Stimulated activated CD8-positive, alpha-beta memory T cell treated with anti-CD3 and anti-CD28 coated beads, Interleukin-12 subunit alpha, Interleukin-12 subunit beta, amount 100 ng/mL, for 24 hours (primary cell): Measurements from ENCODE around the gene WNT6.

ENCODE experiments used
- DNase-seq: peaks from one replicate; pipeline ENCODE4 v3.0.0-alpha.2; 2020; ENCODE audit errors: extremely low read depth

Gene WNT6

DNA sequence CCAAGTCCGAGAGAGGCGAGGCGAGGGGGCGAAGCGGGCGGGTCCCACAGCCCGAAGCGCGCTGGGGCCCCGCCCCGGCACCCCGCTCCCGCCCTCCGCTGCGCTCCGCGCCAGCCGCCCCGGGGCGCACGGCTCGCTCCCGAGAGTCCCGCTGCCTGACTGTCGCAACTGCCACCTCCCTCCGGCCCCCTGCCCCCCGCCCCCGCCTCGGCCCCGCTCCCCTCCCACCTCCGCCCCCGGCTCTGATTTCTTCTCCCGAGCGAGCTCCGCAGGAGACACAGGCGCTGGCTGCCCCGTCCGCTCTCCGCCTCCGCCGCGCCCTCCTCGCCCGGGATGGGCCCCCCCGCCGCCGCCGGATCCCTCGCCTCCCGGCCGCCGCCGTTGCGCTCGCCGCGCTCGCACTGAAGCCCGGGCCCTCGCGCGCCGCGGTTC is at the start of gene WNT6:
TSS of gene WNT6 (plus strand) at position 250 of the 432 bp plus-strand sequence. CDS start 233 bp downstream, outside the sequence.
- DNase-seq = no peak

GRCh38 chr2:218810256-218810655 is 49.3 kb upstream of the WNT6 start:
- DNase-seq = no peak

DNA sequence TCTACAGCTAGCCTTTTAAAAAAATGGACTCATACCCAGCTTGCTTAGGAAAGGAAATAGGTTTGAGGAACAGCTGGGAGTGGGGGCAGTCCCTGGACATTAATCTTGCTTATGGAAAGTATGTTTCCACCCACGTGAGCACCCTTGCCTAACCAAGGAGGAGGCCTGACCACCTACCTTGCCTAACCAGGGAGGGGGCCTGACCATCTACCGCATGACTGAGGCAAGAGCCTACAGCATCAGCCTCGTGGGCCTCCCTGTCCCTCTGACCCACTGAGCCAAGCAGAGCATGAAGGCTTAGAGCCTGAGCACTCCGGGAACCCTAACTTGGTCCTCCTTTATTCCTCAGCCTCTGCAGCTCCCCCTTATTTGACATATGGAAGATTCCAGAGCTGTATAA is 48.2 kb upstream of the WNT6 start:
- no peak for DNase-seq

GRCh38 chr2:218812096-218812815 is 47.3 kb upstream of the WNT6 start:
- DNase-seq = no peak

DNA sequence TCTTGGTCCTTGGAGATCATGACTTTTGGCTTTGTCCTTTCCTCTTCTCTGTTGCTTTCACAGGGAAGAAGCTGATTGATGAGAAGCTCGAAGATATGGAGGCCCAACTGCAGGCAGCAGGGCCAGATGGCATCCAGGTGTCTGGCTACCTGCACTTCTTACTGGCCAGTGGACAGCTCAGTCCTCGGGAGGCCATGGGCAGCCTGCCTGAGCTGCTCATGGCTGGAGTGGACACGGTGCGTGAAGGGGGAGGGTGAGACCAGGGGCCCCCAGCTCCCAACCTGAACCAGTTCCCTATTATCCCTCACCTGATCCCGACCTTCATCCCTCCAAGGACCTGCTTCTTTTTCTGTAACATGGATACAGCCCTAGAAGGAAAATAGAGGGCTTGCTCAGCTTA is 46.7 kb upstream of the WNT6 start:
- DNase-seq = no peak

- no peak for DNase-seq
Measured at GRCh38 chr2:218813771-218814460, 45.7 kb upstream of the WNT6 start.

- DNase-seq = no peak
Measured at GRCh38 chr2:218814540-218815243, 44.9 kb upstream of the WNT6 start.

GRCh38 chr2:218815244-218815637 is 44.4 kb upstream of the WNT6 start:
- no peak for DNase-seq

GRCh38 chr2:218815649-218816048 is 44.0 kb upstream of the WNT6 start:
- no peak for DNase-seq

DNA sequence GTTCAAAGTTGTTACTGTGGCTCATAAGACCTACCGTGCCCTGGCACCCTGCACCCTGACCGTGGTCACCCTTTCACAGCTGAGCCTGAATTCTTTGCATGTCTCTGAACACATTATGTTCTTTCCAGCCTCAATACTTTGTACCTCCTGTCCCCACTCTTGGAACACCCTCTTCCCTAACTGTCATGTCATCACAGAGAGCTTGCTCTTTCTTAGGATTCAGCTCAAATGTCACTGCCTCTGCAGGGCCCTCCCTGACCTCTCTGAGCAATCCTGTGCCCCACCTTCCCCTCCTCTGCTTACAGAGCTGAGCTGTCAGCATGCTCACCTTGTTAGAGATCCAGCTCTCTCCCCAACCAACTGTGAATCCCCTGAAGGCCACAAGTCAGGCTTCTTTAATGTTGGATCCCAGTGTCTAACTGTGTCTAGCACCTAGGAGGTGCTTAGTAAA is 43.0 kb upstream of the WNT6 start:
- DNase-seq = no peak

DNA sequence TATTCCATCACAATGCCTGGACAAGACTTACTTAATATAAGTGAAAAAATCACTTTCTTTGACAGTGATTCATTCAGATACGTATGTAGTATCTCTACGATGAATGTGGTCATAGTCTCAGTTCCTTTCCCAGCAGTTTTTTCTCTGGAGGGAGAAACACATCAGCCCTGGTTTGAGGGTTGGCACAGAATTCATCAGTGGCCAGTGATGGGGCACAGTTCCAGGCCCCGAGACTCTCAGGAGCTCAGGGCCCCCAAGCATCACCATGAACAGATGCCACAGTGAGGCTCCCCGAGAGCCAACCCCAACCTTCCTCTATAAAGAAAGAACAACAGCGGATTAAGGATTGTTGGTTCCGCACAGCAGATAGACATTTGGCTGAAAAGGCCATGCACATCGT is 40.5 kb upstream of the WNT6 start:
- no peak for DNase-seq

DNA sequence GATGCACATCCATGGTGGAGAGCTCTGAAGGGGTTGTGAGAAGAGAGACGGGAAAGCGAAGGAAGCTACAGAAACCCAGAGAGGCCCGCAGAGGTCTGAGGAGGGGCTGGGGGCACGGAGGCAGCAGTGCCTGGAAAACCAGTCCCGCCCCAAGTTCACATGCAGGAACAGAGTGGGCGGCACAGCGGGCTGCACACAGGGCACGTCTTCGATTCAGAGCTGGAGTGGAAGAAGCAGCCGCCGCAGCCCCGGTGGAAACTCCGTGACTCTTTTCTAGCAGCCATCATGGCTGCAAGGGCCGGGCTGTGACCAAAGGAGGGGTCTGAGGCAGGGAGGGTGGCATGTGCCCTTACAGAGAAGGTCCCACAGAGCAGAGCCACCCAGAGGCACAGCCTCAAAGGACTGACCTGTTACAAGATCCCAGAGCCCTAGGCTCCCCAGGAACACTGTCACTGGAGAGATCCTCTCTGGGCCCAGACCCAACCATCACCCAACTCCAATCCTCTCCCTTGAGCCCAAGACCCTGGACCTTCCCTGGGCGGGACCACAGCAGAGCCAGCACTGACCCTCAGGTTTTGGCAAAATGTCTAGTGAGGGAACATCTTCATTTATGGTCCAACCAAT is 38.7 kb upstream of the WNT6 start:
- no peak for DNase-seq

- DNase-seq = no peak
Measured at GRCh38 chr2:218821605-218822211, 37.9 kb upstream of the WNT6 start.

- DNase-seq = no peak
Measured at GRCh38 chr2:218822622-218823021, 37.0 kb upstream of the WNT6 start.

- DNase-seq = no peak
Measured at GRCh38 chr2:218823196-218823855, 36.3 kb upstream of the WNT6 start.

- DNase-seq = no peak
Measured at GRCh38 chr2:218824004-218824403, 35.6 kb upstream of the WNT6 start.

DNA sequence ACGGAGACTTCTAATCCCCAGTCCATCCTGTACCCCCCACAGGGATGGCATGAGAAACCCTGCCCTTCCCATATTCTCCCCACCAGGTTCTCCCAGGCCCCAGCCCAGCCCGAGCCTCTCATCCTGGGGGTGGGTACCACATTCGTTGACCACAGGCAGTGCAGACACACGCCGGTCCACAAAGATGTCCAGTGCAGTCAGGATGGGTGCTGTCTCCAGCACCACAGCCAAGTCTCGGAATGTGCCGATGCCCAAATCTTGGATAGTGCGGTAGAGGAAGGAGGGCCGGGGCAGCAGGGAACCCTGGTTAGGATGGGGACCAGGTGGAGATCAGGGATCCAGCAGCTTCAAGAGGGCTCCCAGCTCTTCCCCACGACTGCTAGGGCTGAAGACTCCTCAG is 32.8 kb upstream of the WNT6 start:
- no peak for DNase-seq

DNA sequence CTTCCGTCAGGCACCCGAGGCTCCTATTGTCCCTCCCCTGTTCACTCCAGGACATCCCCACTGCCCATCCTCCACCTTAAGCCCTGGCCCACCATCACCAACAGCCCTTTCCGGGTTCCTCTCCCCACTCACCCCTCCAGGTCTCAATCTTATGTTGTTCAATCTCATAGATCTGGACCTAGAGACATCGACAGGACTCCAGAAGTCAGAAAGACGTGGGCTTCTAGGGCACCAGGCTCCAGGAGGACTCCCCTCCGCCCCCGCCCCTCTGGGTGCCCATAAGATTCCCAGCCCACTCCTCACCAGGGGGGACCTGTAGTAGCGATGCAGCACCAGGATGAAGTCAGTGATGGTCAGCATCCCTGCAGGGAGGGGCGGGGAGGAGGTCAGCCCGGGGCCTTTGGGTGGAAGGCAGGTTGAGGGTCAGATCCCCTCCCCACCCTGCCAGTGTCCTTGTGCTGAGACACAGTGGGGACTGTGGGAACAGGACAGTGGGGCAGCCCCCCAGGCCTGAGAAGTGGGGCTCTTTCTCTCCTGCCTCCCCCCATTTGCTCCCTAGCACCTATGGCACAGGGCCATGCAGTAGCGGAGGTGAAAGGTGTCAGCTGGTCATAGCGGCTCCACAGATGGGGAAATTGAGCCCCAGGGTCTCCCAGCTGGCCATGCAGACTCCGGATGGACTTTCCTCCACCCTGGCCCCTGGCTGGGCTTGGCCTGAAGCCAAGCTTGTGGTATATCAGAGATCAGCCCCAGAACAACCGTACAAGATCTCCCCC is 31.7 kb upstream of the WNT6 start:
- DNase-seq = no peak

DNA sequence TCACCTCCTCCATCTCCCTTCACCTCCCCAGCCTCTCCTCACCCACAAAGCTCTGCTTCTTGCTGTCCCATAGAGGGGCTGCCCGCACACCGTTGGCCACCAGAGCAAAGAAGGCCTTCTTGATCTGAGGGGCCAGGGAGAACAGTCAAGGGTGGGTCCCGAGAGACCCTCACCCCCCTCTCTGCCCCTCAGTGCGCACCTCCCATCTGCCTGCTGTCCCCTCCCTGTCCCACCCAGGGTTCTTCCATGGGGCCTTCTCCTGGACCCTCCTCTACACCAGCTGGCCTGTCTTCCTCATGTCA is 31.2 kb upstream of the WNT6 start:
- DNase-seq = no peak

- no peak for DNase-seq
Measured at GRCh38 chr2:218829868-218830451, 29.6 kb upstream of the WNT6 start.
